Stimulated activated CD4-positive, alpha-beta T cell treated with anti-CD3 and anti-CD28 coated beads, Interleukin-12 subunit alpha, Interleukin-12 subunit beta, amount 100 ng/mL, for 24 hours (primary cell): ENCODE data around the gene TCF7L2.

ENCODE experiments used
- DNase-seq, 2 experiments: peaks; one replicate each; pipeline ENCODE4 v3.0.0-alpha.2; 2020; ENCODE audit warnings: low read depth in 2 of 2

The TCF7L2 gene

DNA sequence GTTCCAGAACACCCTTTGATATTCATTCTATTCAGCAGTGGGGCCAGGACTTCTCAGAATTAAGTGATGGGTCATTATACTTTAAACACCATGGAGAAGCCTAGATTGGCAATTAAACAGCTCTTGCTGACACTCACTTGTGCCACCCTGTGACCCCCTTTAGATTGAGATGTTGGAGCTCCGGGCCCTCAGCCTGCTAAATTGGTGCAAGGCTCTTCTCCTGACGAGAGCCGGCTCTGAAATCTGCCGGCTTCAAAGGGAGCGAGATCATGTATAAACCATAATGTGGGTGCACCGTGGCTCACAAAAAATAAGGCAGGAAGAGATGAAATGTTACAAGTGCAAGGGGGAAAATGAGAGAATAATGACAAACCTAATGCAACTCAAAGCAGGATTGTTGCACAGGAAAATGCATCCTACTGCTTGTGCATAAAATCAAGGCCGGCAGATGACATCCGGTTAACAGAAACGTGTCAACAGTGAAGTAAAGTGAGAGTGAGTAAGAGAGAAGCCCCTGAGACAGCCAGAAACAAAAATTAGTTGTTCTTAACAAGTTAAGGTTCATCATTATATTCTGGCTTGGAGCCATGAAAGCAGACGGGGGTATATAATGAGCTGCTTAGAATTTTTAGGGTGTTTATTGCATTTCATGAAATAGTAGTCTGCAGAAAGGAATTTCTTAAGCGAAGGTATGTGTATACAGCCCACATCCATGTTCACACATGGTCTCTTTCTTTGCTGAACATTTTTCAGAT lies 198.2 kb downstream of the TCF7L2 start:
- no peak for DNase-seq

DNA sequence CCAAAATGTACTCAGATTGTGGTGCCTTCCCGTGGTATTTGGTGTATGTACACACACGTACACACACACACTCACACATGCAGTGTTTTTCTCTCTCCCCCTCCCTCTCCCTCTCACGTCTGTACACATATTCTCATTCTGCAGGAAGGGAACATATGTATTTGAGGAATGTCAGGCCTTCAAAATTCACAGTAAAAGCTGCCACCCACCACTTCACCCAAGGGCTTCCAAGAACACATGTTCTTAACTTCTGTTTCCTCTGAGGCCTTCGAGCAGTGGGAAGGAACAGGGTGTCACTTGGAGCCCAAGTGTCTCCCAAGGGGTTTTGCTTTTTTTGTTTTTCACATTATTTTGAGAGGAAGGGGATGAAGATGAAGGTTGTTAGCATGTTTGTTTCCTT lies 198.9 kb downstream of the TCF7L2 start:
- DNase-seq: no peak

DNA sequence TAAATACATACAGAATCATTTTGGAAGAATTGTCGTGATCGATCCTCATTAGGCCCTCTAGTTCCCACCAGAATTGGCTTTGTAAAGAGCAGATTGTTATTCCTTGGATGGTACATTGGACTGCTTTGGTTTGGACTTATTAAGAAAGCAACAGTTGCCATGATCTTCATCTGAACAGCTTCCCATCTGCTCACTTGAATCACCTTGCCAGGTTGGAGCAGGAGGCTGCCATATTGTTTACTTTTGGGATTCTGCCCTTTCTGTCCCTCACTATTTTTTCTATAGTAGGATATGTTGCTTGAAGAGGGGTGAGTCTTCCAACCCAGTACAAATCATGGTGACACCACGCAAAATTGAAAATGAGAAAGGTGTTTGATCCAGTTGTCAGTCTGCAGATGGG lies 199.6 kb downstream of the TCF7L2 start:
- DNase-seq: no peak

DNA sequence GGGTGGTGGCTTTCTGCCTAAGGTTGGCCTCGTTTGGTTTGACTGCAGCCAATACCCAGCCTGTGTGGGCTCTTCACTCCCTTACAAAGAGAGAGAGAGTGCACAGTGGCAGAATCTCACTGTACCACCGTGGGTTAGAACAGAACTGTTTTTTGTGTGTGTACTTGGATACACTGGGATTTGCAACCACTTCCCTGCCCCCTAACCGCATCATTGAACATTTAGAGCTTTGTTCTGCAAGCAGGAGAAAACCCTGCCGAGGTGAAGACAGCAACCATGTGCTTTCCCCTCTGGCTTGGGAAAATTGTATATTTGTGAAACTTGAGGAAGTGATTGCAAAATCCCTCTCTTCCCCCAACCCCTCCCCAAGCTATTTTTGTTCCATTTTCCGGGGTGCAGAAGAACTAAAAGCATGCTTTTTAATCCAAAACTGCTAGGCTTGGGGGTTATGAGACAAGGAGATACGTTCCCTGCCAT lies 201.2 kb downstream of the TCF7L2 start:
- DNase-seq: no peak

DNA sequence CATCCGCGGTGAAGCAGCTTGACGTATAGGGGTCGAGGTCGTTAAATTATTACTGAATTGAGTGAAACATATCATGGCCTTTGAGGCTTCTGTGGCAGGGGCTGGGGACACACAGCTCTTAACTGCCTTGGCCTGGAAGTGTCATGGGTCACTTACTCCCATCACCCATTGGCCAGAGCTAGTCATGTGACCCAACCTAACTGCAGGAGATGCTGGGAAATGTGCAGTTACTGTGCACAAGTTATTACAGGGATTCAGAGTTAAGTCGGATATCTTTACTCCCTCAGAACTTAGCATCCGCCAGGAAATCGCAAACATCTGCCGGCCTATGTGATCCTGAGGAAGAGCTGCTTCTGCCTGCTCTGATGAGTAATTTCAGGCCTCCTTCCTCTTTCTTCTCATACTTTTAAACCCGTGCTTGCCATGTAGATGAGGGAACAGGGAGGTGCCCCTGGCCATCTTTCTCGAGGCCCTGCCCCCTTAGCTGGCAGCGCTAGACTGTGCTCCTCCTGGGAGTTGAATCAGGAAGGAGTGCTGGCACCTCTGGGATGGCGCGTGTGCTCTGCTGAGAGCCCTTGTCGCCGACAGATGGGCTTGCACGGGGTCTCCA lies 203.6 kb downstream of the TCF7L2 start:
- no peak for DNase-seq

GRCh38 chr10:113157441-113157840 lies 207.4 kb downstream of the TCF7L2 start:
- DNase-seq: no peak

- DNase-seq: no peak
Observed at GRCh38 chr10:113158183-113158582, 208.1 kb downstream of the TCF7L2 start.

DNA sequence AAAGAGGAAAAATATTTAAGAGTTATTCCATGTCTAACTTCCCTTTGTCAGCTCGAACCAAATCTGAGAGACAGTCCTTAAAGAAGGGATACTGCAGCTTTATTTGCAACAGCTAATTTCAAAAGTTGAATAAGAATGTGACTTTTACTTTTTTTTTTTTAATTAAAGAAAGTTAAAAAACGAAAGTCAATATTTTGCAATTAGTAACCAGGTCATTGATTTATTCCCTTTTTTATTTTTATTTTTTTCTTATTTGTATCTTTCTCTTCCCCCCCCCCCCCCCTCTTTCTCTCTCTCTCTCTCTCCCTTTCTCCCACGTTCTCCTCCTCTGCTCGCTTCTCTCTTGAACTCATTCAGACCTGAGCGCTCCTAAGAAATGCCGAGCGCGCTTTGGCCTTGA lies 209.5 kb downstream of the TCF7L2 start:
- DNase-seq: no peak

GRCh38 chr10:113160641-113161040 lies 210.6 kb downstream of the TCF7L2 start:
- no peak for DNase-seq

DNA sequence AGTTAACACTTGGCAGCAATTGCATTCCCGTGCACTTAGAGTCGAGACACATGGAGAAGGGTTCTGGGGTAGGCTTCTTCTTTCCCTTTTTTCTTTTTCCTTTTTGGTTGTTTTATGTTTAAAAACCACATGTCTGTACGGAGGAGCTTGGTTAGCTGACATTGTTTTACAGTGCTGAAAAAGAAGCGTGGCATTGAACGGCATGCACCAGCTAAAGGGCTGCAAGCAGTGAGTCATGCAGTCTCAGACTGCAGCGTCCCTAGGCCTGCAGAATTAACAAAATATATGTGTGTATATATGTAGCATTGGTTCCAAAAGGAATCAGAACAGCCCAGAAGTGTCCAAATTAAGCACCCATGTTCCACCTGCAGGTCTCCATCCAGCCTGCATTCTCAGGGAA lies 211.0 kb downstream of the TCF7L2 start:
- no peak for DNase-seq

- no peak for DNase-seq
Observed at GRCh38 chr10:113162960-113163359, 212.9 kb downstream of the TCF7L2 start.

- DNase-seq: no peak
Observed at GRCh38 chr10:113165673-113166072, 215.6 kb downstream of the TCF7L2 start.

- DNase-seq: no peak
Observed at GRCh38 chr10:113167702-113168101, 217.7 kb downstream of the TCF7L2 start.

DNA sequence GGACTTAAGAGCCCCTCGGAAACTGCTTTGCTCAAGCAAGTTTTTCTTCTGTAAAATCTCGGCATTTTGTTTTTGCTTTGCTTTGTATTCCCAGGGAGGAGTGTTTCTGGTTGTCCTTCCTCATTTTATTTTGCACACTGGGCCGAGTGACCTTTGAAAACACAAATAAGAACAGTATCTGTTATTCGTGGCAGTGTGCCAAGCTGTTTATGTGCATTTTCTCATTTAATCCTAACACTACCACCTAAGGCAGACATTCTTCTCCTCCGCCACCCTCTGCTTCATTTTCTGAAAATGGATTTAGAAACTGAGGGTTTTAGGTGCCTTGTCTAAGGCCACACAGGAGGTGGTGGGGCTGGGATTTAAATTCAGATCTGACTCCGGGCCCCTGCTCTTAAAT lies 218.5 kb downstream of the TCF7L2 start:
- no peak for DNase-seq

- DNase-seq: no peak
Observed at GRCh38 chr10:113169111-113169510, 219.1 kb downstream of the TCF7L2 start.

DNA sequence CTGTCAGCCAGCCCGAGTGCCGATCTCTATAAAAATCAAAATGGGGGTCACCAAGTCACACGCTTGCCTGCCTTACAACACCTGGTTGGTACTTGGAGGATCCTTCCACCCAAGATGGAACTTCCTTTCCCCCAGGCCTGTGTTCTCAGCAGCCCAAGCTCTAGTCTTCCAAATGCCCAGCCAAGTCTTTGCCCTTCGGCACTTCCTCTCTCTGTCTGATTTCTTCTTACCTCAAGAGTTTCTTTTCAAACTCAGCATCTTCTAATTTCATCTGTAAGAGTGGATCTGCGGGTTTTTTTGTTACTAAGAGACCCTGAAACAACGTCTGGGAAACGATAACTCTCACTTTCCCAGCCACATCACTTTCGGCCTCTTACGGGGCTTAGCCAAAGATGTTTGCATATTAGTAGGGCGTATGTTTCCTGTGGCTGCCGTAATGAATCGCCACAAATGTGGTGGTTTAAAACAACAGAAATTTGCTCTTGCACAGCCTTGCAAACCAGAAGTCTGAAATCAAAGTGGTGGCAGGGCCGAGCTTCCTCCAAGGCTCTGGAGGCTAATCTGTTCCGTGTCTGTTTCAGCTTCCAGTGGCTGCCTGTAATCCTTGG lies 219.9 kb downstream of the TCF7L2 start:
- DNase-seq: peak in 1 of 2 experiments; percentile 3

GRCh38 chr10:113171662-113172061 lies 221.6 kb downstream of the TCF7L2 start:
- no peak for DNase-seq

- no peak for DNase-seq
Observed at GRCh38 chr10:113175176-113175575, 225.1 kb downstream of the TCF7L2 start.

DNA sequence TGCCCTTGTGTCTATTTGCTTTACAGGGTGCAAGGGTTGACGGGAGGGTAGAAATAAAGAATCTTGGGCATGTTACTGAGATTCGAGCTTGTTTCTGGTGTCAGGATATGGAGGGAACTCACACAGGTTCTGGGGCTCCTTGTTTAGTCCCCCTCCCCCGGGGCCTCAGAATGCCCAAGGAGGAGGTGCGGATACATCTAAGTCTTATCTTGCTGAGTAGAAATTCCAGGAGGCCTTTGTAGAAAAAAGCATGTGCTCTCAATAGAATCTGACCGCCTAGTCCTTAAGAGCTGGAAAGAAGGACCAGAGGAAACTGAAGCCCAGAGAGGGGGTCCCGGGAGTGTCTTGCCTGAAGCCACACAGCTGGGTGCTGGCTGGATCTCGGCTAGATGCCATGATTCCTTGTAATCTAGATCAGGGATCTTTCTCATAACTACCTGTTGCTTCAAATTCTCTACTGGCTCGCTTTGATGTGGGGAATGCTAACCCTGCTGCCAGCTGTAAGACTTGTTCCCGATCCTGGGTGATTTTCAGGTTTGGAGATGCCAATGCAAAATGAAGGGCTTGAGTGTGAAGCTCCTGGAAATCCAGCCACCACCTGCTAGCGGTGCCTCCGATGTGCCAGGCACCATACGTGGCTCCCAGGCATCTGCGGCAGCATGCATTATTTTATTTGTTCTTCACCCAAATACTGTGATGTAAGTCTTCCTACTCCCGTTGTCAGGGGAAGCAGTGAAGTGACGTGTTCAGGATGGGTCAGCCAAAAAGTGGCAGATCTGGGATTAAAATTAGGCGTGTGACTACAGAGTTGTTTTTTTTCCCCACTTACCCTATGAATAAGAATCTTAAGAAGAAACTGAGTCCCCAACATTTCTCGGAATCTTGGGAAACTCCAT lies 226.0 kb downstream of the TCF7L2 start:
- no peak for DNase-seq

- DNase-seq: no peak
Observed at GRCh38 chr10:113176652-113177155, 226.7 kb downstream of the TCF7L2 start.

DNA sequence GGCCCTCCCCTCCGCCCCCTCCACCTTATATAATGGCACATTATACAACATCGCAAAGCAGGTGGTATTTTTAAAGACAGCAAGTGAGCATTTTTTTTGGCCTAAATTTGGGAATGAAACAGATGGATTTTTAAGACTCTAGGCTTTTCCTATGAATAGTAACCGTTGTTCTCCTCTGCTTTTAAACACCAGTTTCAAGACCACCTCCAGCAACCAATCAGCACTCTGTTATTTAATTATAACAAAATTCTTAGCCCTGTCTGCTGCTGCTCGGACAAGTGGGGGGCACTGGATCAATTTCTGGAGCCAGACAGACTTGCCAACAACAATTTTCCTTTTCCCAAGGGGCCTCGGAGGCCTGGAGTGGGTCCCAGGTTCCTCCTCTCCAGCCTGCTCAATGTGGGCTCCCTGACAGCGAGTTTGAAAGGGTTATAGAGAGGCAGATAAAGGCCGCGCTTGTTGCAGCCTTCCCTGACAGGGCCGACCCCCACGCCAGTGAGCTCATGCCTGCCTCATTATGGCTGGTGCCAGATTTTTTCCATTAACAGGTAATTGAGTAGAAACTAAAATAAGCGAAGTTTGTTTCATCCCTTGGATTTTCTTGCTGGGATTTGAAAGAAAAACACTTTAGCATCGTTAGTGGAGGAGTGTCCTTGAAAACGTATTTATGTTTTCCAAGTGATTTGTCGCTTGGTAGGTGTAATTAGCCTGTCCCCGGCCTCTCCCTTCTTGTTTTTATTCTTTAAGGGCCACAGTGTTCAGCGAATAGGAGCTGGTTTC lies 227.3 kb downstream of the TCF7L2 start:
- DNase-seq: no peak
